NB4 (cell line): ENCODE measurements around the gene ACSL6.

ENCODE experiments used
- CTCF ChIP-seq: IDR thresholded peaks from one replicate; pipeline ENCODE4 v1.5.1; 2012; ENCODE audit warnings: low read depth, low read length
- POLR2A ChIP-seq: IDR thresholded peaks from 2 replicates; pipeline ENCODE4 v1.6.1; 2011; ENCODE audit warnings: mild to moderate bottlenecking; ENCODE audit not compliant: insufficient read length; ENCODE audit errors: extremely low read depth
- TF ChIP-seq, protein P1 (sequence below): IDR thresholded peaks from 2 replicates; pipeline ENCODE4 v1.6.1; 2011; ENCODE audit warnings: low read depth, low read length

DNA sequence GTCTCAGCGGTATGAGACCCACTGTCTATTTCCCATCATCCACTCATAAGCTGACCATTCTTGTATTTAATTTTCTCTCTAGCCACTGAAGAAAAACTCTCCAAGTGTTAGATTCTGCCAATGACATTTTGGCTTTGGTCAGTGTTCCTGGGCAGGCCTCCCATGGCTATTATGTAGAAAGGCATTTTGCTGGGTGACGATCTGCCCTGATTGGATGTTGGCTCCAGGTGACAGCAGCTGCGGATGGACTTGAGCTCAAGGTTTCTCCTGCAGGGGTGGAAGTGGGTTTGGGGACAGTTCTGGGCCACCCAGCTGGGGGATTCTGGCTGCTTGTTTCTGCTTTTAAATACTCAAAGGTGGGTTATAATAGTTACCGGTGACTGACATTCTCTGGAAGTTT, 31.6 kb downstream of the ACSL6 start:
- no peak for TF ChIP-seq POLR2A
- TF ChIP-seq CTCF, result no peak
- TF ChIP-seq, protein P1, sequence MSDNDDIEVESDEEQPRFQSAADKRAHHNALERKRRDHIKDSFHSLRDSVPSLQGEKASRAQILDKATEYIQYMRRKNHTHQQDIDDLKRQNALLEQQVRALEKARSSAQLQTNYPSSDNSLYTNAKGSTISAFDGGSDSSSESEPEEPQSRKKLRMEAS, result no peak
